Endodermal cell (in vitro differentiated cells): ENCODE measurements around the gene GNB2. TPM values are rescaled to one million over a fixed set of nuclear protein-coding genes. Genes with fewer than 3 reads are reported as not detected.
A peak's percentile ranks its signal among the peaks of the same experiment; 100 is the strongest.

ENCODE experiments used
- DNase-seq: peaks from one replicate; pipeline ENCODE4 v3.0.0-alpha.2; 2017
- H3K27ac ChIP-seq: 2 replicates; pipeline ENCODE4 v1.5.1; 2013; ENCODE audit warnings: mild to moderate bottlenecking, low read depth, low read length, moderate library complexity
- H3K27me3 ChIP-seq: 2 replicates; pipeline ENCODE4 v1.6.1; 2013; ENCODE audit warnings: mild to moderate bottlenecking, low read length, moderate library complexity; ENCODE audit not compliant: insufficient read depth, control insufficient read depth, poor library complexity, severe bottlenecking
- H3K36me3 ChIP-seq: 2 replicates; pipeline ENCODE4 v1.7.0; 2013; ENCODE audit warnings: mild to moderate bottlenecking, low read length, moderate library complexity; ENCODE audit not compliant: control insufficient read depth, insufficient read depth
- H3K4me1 ChIP-seq: one replicate; pipeline ENCODE4 v1.7.0; 2013; ENCODE audit warnings: low read length; ENCODE audit not compliant: control insufficient read depth, insufficient read depth
- H3K4me3 ChIP-seq: 2 replicates; pipeline ENCODE4 v1.5.1; 2013; ENCODE audit warnings: mild to moderate bottlenecking, low read length, moderate library complexity
- H3K9ac ChIP-seq: 2 replicates; pipeline ENCODE4 v1.6.1; 2013; ENCODE audit warnings: mild to moderate bottlenecking, low read length, moderate library complexity; ENCODE audit not compliant: poor library complexity, severe bottlenecking; ENCODE audit errors: extremely low read depth
- H3K9me3 ChIP-seq: 2 replicates; pipeline ENCODE4 v1.6.1; 2013; ENCODE audit warnings: mild to moderate bottlenecking, low read length, moderate library complexity; ENCODE audit not compliant: control insufficient read depth
- H3K27ac Mint-ChIP-seq: 2 replicates; pipeline ENCODE4 v1.8.0; 2020; ENCODE audit warnings: mixed read lengths
- H3K27me3 Mint-ChIP-seq: 2 replicates; pipeline ENCODE4 v1.8.0; 2021; ENCODE audit warnings: mild to moderate bottlenecking, mixed read lengths; ENCODE audit not compliant: insufficient read depth
- H3K36me3 Mint-ChIP-seq: 2 replicates; pipeline ENCODE4 v1.8.0; 2020; ENCODE audit warnings: low read depth, mixed read lengths
- H3K4me1 Mint-ChIP-seq: 2 replicates; pipeline ENCODE4 v1.8.0; 2020; ENCODE audit warnings: mixed read lengths
- H3K4me3 Mint-ChIP-seq: 2 replicates; pipeline ENCODE4 v1.8.0; 2020; ENCODE audit warnings: mild to moderate bottlenecking, moderate library complexity, mixed read lengths
- H3K9me3 Mint-ChIP-seq: 2 replicates; pipeline ENCODE4 v1.8.0; 2020; ENCODE audit warnings: mild to moderate bottlenecking, mixed read lengths
- WGBS, 2 experiments: methylation state at CpG; one replicate each; pipeline versions ENCODE4 v1.1.5 to v1.1.7; 2013; ENCODE audit warnings: missing lambda C conversion rate in 2 of 2, mixed read lengths in 1 of 2; ENCODE audit not compliant: insufficient coverage in 1 of 2, insufficient read length in 1 of 2; 5-methylcytosine and 5-hydroxymethylcytosine counted together
- total RNA-seq, 2 donors: library from RNA; stranded (reverse); fragmentation: NEBNext Ultra II Directional in 1 of 2; extraction: Animal tissue kit (Norgen Biotek cat#: 25700) in 1 of 2; gene quantifications; 2 replicates in 1 of 2; 3 replicates in 1 of 2; pipeline ENCODE4 v1.2.1, GENCODE V29; 2021
- TF ChIP-seq, protein P1 (sequence below): fragments of 200-600 bp; sonication (generic); conservative IDR thresholded peaks from 2 replicates; pipeline ENCODE4 v1.5.0; 2021; ENCODE audit warnings: antibody characterized with exemption, mild to moderate bottlenecking

GNB2 gene
- total RNA-seq, 2 donors from 2014 or later, result 197 to 230 TPM

- no peak overlapping the region for H3K4me3 ChIP-seq
- Mint-ChIP-seq H3K9me3 (no peaks in the 10 kb centered on the region), H3K36me3 (peaks cover 3% of the 10 kb centered on the region), H3K4me1 (peaks cover 2% of the 10 kb centered on the region), H3K27me3 (peaks cover 40% of the 10 kb centered on the region), H3K27ac (no peak overlapping the region), H3K4me3 (no peak overlapping the region)
- no peak overlapping the region for H3K9ac ChIP-seq
- WGBS, 2 experiments, result 91 to 92% methylated on average over 18 of the region's 18 CpGs
- TF ChIP-seq, protein P1, sequence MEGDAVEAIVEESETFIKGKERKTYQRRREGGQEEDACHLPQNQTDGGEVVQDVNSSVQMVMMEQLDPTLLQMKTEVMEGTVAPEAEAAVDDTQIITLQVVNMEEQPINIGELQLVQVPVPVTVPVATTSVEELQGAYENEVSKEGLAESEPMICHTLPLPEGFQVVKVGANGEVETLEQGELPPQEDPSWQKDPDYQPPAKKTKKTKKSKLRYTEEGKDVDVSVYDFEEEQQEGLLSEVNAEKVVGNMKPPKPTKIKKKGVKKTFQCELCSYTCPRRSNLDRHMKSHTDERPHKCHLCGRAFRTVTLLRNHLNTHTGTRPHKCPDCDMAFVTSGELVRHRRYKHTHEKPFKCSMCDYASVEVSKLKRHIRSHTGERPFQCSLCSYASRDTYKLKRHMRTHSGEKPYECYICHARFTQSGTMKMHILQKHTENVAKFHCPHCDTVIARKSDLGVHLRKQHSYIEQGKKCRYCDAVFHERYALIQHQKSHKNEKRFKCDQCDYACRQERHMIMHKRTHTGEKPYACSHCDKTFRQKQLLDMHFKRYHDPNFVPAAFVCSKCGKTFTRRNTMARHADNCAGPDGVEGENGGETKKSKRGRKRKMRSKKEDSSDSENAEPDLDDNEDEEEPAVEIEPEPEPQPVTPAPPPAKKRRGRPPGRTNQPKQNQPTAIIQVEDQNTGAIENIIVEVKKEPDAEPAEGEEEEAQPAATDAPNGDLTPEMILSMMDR, result no peak
- peaks cover under 1% of the 10 kb centered on the region for H3K36me3 ChIP-seq
- H3K27me3 ChIP-seq, result peaks cover 8% of the 10 kb centered on the region
- DNase-seq, result no peak
- H3K9me3 ChIP-seq, result no peaks in the 10 kb centered on the region
- H3K27ac ChIP-seq, result no peak overlapping the region
- no peaks in the 10 kb centered on the region for H3K4me1 ChIP-seq
These were observed 1.9 kb upstream of the GNB2 start for GRCh38 chr7:100671353-100672327.

DNA sequence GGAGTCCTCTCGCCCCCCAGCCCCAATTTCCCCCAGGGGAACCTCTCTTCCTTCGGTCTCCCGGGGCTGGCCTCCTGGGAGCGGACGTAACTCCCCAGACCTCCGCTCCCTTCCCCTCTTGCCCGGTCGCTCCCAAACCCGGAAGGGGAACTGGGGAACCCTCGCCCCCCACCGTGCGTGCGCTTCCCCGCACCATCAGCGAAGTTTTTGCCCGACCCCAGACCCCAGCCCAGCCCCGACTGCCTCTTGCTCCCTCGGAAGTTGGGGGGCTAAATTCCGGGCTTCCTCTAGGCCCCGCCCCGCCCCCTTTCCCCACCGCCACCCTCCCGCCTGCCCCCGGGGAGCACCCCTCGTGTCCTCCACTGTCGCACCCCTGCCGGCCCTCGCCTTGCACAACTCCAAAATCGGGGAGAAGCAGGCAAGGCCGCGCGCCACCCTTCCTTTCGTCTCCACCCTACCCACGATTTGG, 436 bp downstream of the GNB2 start:
- Mint-ChIP-seq H3K27me3 (peaks cover 31% of the 10 kb centered on the region), H3K9me3 (no peaks in the 10 kb centered on the region), H3K4me1 (peaks cover 2% of the 10 kb centered on the region), H3K36me3 (peaks cover 18% of the 10 kb centered on the region), H3K4me3 (peak overlapping the region; percentile 84), H3K27ac (peak overlapping the region; percentile 61)
- no peaks in the 10 kb centered on the region for H3K4me1 ChIP-seq
- H3K9ac ChIP-seq, result peak overlapping the region; percentile 59
- no peaks in the 10 kb centered on the region for H3K9me3 ChIP-seq
- peak overlapping the region; percentile 87 for H3K4me3 ChIP-seq
- WGBS, 2 experiments, result 0% methylated on average over 11 to 31 of the region's 34 CpGs
- TF ChIP-seq, protein P1, result no peak
- peaks cover 8% of the 10 kb centered on the region for H3K27me3 ChIP-seq
- DNase-seq, result no peak
- H3K36me3 ChIP-seq, result peaks cover 19% of the 10 kb centered on the region
- peak overlapping the region; percentile 98 for H3K27ac ChIP-seq

DNA sequence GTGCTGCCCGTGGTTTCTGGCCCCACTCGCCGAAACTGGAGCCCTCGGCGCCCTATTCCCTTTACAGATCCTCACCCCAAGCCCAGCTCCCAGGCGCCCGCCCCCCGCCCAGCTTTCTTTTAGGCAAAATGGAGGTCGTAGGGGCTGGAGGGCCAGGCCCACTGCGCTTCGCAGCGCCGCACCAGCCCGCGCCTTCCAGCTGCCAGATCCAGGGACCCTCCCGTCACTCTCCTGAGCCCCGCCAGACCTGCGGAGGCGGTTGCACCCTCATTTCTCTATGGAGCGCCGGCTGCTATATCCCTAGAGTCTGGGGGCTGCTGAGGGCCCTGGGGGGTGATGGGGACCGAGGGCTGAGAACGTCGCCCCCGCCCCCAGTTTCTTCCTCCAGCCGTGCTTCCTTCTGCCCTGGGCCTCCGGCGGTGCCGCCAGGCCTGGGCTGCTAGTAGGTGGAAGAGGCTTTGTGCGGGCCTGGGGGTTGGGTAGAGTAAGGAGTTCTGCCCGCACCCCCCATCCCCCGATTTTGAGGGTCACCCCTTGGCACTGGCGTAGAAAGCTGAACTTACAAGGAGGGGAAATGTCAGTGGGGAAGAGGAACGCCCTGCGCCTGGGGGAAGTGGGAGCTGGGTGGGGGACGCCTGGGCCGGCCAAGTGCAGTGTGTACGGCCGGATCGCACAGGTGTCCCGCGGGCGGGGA, 1.0 kb downstream of the GNB2 start:
- Histone ChIP-seq H3K27ac (peak overlapping the region; percentile 32), H3K36me3 (peaks cover 20% of the 10 kb centered on the region), H3K9ac (peak overlapping the region; percentile 59), H3K4me3 (peak overlapping the region; percentile 87), H3K27me3 (peaks cover 8% of the 10 kb centered on the region), H3K4me1 (no peaks in the 10 kb centered on the region), H3K9me3 (no peaks in the 10 kb centered on the region)
- Mint-ChIP-seq H3K4me3 (peak overlapping the region; percentile 84), H3K27ac (peak overlapping the region; percentile 74), H3K27me3 (peaks cover 27% of the 10 kb centered on the region), H3K9me3 (no peaks in the 10 kb centered on the region), H3K4me1 (peaks cover 5% of the 10 kb centered on the region), H3K36me3 (peaks cover 21% of the 10 kb centered on the region)
- TF ChIP-seq, protein P1, result no peak
- peak; percentile 76 for DNase-seq
- 1% methylated on average over 12 to 43 of the region's 43 CpGs for WGBS, 2 experiments
